Measurements from ENCODE around the gene ARHGAP29.
"Not testable (repeated sequence)": the region's sequence is repeated elsewhere in the genome, so short reads cannot be mapped to it uniquely, and the experiment has no call there.

ARHGAP29 gene

GRCh38 chr1:94180650-94181049, 56.7 kb downstream of the ARHGAP29 start:
- DNase-seq (ENCODE audit: low read depth in 2 of 2), result no peak

GRCh38 chr1:94178901-94179300, 58.5 kb downstream of the ARHGAP29 start:
- no peak for DNase-seq (ENCODE audit: low read depth in 2 of 2)

GRCh38 chr1:94169126-94169525, 68.3 kb downstream of the ARHGAP29 start:
- DNase-seq (ENCODE audit: low read depth in 2 of 2), result no peak

GRCh38 chr1:94165843-94166242, 71.5 kb downstream of the ARHGAP29 start:
- DNase-seq (ENCODE audit: low read depth in 2 of 2), result no peak

- DNase-seq (ENCODE audit: low read depth in 2 of 2), result not testable (repeated sequence)
Observed at GRCh38 chr1:94164885-94165284, 72.5 kb downstream of the ARHGAP29 start.

GRCh38 chr1:94164121-94164520, 73.3 kb downstream of the ARHGAP29 start:
- not testable (repeated sequence) for DNase-seq (ENCODE audit: low read depth in 2 of 2)

- not testable (repeated sequence) for DNase-seq (ENCODE audit: low read depth in 2 of 2)
Observed at GRCh38 chr1:94163249-94163648, 74.1 kb downstream of the ARHGAP29 start.

- DNase-seq (ENCODE audit: low read depth in 2 of 2), result no peak
Observed at GRCh38 chr1:94160811-94161210, 76.6 kb downstream of the ARHGAP29 start.

- DNase-seq (ENCODE audit: low read depth in 2 of 2), result no peak
Observed at GRCh38 chr1:94156096-94156625, 81.2 kb downstream of the ARHGAP29 start.

- no peak for DNase-seq (ENCODE audit: low read depth in 2 of 2)
Observed at GRCh38 chr1:94154989-94155388, 82.4 kb downstream of the ARHGAP29 start.

- no peak for DNase-seq (ENCODE audit: low read depth in 2 of 2)
Observed at GRCh38 chr1:94153133-94153532, 84.3 kb downstream of the ARHGAP29 start.

- DNase-seq (ENCODE audit: low read depth in 2 of 2), result not testable (repeated sequence)
Observed at GRCh38 chr1:94149166-94149565, 88.2 kb downstream of the ARHGAP29 start.

- no peak for DNase-seq (ENCODE audit: low read depth in 2 of 2)
Observed at GRCh38 chr1:94146273-94146672, 91.1 kb downstream of the ARHGAP29 start.

- DNase-seq (ENCODE audit: low read depth in 2 of 2), result no peak
Observed at GRCh38 chr1:94144836-94145235, 92.5 kb downstream of the ARHGAP29 start.

- DNase-seq (ENCODE audit: low read depth in 2 of 2), result no peak
Observed at GRCh38 chr1:94143809-94144176, 93.6 kb downstream of the ARHGAP29 start.

- DNase-seq (ENCODE audit: low read depth in 2 of 2), result no peak
Observed at GRCh38 chr1:94143173-94143808, 94.1 kb downstream of the ARHGAP29 start.

- DNase-seq (ENCODE audit: low read depth in 2 of 2), result no peak
Observed at GRCh38 chr1:94142583-94142982, 94.8 kb downstream of the ARHGAP29 start.

- no peak for DNase-seq (ENCODE audit: low read depth in 2 of 2)
Observed at GRCh38 chr1:94142022-94142421, 95.4 kb downstream of the ARHGAP29 start.

- no peak for DNase-seq (ENCODE audit: low read depth in 2 of 2)
Observed at GRCh38 chr1:94132111-94132510, 105.3 kb downstream of the ARHGAP29 start.

GRCh38 chr1:94130851-94131595, 106.4 kb downstream of the ARHGAP29 start:
- no peak for DNase-seq (ENCODE audit: low read depth in 2 of 2)

GRCh38 chr1:94126651-94127050, 110.7 kb downstream of the ARHGAP29 start:
- no peak for DNase-seq (ENCODE audit: low read depth in 2 of 2)

GRCh38 chr1:94125551-94126514, 111.6 kb downstream of the ARHGAP29 start:
- no peak for DNase-seq (ENCODE audit: low read depth in 2 of 2)
